ENCODE measurements around the gene ASCL1.

ASCL1 gene

DNA sequence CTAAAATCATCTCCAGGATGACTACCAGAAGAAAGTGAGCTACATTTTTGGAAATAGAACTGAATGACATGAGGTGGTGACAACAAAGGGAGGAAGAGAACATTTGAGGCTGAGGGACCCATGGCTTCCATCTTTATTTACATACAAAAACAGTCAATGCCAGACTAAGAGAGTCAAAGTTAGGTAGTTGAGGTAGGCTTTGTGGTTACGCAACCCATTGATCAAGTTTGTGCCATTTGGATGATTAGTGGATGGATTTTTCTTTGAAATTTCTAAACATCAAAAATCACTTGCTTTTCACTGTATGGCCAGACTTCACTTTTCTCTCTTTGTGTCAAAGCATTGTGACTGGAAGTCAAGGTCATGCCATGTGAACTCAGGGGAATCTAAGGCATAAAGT lies 22.9 kb downstream of the ASCL1 start:
- no peak for DNase-seq

DNA sequence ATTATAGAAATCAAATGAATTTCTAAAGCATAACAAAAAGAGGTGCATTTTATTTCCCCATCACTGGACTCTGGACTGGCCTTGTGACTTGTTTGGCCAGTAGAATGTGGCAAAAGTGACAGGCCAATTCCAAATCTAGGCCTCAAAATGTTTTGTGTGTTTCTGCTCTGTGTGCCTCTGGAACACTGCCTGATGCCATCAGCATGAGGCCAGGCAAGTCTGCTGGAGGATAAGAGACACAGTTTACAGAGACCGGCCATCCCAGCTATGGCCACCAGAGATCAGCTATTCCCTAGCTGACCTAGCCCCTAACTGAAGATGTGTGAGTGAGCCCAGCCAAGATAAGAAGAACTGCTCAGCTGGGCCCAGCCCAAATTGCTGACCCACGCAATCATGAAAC lies 32.9 kb downstream of the ASCL1 start:
- no peak for DNase-seq

- DNase-seq: no peak
These were observed 34.8 kb downstream of the ASCL1 start for GRCh38 chr12:102992297-102992696.

DNA sequence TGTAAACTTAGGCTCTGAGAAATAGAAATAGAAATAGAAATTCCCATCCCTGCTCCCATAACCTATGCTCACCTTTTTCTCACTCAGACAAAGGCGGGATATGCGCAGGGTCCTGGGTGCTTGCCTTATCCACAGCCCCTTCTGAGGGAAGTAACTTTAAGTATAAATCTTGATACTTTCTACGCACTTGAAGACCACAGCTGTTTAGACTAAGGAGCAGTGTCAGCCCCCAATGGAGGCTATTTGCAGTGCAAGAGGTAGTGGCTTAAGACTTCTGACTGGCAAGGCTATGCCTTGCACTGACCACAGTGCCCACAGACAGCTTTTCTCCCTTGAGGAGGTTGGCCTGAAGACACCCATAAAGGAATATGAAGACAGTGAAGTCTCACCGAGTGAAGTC lies 35.2 kb downstream of the ASCL1 start:
- no peak for DNase-seq

GRCh38 chr12:102993537-102993936 lies 36.1 kb downstream of the ASCL1 start:
- DNase-seq: no peak

GRCh38 chr12:102995372-102995771 lies 37.9 kb downstream of the ASCL1 start:
- no peak for DNase-seq
